ENCODE data around the gene JTB. TPM values are rescaled to one million over a fixed set of nuclear protein-coding genes. Genes with fewer than 3 reads are reported as not detected.
A peak's percentile ranks its signal among the peaks of the same experiment; 100 is the strongest.

Gene JTB
- total RNA-seq, 1 donor from 2014 or later, result 152 TPM

- Mint-ChIP-seq H3K27ac (peak overlapping the region; percentile 95), H3K27me3 (ENCODE audit: low read depth) (no peaks in the 10 kb centered on the region), H3K4me1 (ENCODE audit: low read depth) (peaks cover 20% of the 10 kb centered on the region), H3K36me3 (ENCODE audit: low read depth) (peaks cover 69% of the 10 kb centered on the region), H3K9me3 (no peaks in the 10 kb centered on the region), H3K4me3 (ENCODE audit: low read depth) (peak overlapping the region; percentile 96)
- intact Hi-C loops (cut with micrococcal nuclease), result loop anchor here (1.0 kb wide), 2 partner anchors 45 to 124 kb away; partner anchors contain the start of gene RPS27
- peak; percentile 74 for DNase-seq (ENCODE audit: low spot score)
These were observed 32.2 kb downstream of the JTB start for GRCh38 chr1:153945131-153945794.

DNA sequence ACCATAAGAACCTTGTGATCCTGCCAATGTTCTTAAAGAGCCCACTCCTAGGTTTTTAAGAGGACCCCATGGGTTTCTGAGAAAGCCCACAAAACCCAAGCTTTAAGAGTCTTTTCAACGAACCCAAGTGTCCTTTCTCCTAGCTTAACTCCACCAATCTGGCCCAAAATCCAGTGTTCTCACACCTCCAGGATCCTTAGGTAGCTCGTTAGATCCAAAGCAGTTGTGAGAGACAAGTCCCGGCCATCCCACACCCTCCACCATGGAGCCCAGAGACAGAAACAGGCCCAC lies 32.7 kb downstream of the JTB start:
- intact Hi-C loops (cut with micrococcal nuclease), result loop anchor here (1.0 kb wide), 2 partner anchors 46 to 123 kb away; partner anchors contain the start of gene RPS27
- Mint-ChIP-seq H3K4me1 (ENCODE audit: low read depth) (peaks cover 20% of the 10 kb centered on the region), H3K27ac (peak overlapping the region; percentile 95), H3K4me3 (ENCODE audit: low read depth) (peak overlapping the region; percentile 96), H3K36me3 (ENCODE audit: low read depth) (peaks cover 69% of the 10 kb centered on the region), H3K9me3 (no peaks in the 10 kb centered on the region), H3K27me3 (ENCODE audit: low read depth) (no peaks in the 10 kb centered on the region)
- DNase-seq (ENCODE audit: low spot score), result no peak

- peaks cover 20% of the 10 kb centered on the region for H3K4me1 Mint-ChIP-seq (ENCODE audit: low read depth)
- no peak for DNase-seq (ENCODE audit: low spot score)
- peak overlapping the region; percentile 96 for H3K4me3 Mint-ChIP-seq (ENCODE audit: low read depth)
- peaks cover 74% of the 10 kb centered on the region for H3K36me3 Mint-ChIP-seq (ENCODE audit: low read depth)
- H3K9me3 Mint-ChIP-seq, result no peaks in the 10 kb centered on the region
- H3K27ac Mint-ChIP-seq, result peak overlapping the region; percentile 95
- intact Hi-C loops (cut with micrococcal nuclease), result no loop called here
- H3K27me3 Mint-ChIP-seq (ENCODE audit: low read depth), result no peaks in the 10 kb centered on the region
These were observed 33.3 kb downstream of the JTB start for GRCh38 chr1:153944005-153944826.

DNA sequence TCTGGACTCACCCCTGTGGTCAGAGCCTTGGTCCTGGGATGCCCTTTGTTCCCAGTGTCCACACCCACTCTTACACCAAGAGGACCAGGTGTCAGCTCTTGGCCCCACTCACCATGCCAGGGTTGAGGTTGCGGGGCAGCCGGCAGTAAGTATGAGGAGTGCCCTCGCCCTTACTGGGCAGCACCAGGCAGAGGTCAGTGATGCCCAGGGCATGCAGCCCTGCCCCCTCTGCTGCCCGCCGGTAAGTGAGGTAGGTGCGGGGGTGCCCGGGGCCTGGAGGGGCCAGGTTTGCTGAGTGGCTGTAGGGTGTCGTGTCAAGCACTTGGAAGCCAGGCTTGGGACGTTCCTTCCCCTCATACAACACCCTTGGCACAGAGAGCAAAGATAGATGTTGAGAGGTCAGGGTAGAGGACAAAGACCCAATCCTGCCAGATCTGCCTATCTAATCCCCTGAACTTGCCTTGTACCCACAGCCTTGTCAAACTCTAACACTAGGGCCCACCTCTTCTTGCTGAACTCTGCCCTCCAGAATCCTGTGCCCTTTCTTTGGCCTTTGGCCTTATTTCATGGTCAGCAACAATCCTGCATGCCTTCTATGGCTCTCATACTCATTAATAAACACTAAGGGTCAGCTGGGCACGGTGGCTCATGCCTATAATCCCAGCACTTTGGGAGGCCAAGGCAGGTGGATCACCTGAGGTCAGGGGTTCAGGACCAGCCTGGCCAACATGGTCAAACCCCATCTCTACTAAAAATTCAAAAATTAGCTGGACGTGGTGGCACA lies 34.5 kb downstream of the JTB start:
- Mint-ChIP-seq H3K27ac (no peak overlapping the region), H3K9me3 (no peaks in the 10 kb centered on the region), H3K4me1 (ENCODE audit: low read depth) (peaks cover 20% of the 10 kb centered on the region), H3K36me3 (ENCODE audit: low read depth) (peaks cover 67% of the 10 kb centered on the region), H3K27me3 (ENCODE audit: low read depth) (no peaks in the 10 kb centered on the region), H3K4me3 (ENCODE audit: low read depth) (no peak overlapping the region)
- intact Hi-C loops (cut with micrococcal nuclease), result no loop called here
- no peak for DNase-seq (ENCODE audit: low spot score)

- H3K27me3 Mint-ChIP-seq (ENCODE audit: low read depth), result no peaks in the 10 kb centered on the region
- no peak overlapping the region for H3K27ac Mint-ChIP-seq
- H3K4me3 Mint-ChIP-seq (ENCODE audit: low read depth), result no peak overlapping the region
- intact Hi-C loops (cut with micrococcal nuclease), result no loop called here
- no peaks in the 10 kb centered on the region for H3K9me3 Mint-ChIP-seq
- H3K36me3 Mint-ChIP-seq (ENCODE audit: low read depth), result peaks cover 68% of the 10 kb centered on the region
- peaks cover 19% of the 10 kb centered on the region for H3K4me1 Mint-ChIP-seq (ENCODE audit: low read depth)
- DNase-seq (ENCODE audit: low spot score), result no peak
These were observed 35.4 kb downstream of the JTB start for GRCh38 chr1:153941826-153942725.

DNA sequence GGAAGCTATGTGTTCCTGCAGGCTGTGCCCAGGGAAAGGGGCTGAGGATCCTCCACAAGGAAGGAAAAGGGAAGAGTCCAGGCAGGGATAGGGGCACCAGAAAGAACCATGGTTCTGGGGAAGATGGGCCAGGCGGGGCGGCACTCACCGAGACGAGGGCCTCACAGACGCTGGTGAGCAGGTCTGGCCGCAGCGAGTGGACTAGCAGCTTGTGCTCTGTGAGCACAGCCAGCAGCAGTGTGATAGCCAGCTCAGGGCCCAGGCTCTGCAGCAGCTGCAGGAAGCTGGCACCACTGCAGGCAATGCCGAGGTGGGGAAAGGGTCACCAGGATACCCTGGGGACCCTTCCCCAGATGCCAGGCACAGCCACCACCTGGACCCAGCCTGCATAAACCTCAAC lies 36.7 kb downstream of the JTB start:
- intact Hi-C loops (cut with micrococcal nuclease), result no loop called here
- peaks cover 76% of the 10 kb centered on the region for H3K36me3 Mint-ChIP-seq (ENCODE audit: low read depth)
- H3K27ac Mint-ChIP-seq, result no peak overlapping the region
- no peaks in the 10 kb centered on the region for H3K27me3 Mint-ChIP-seq (ENCODE audit: low read depth)
- H3K4me1 Mint-ChIP-seq (ENCODE audit: low read depth), result peaks cover 15% of the 10 kb centered on the region
- no peaks in the 10 kb centered on the region for H3K9me3 Mint-ChIP-seq
- DNase-seq (ENCODE audit: low spot score), result no peak
- H3K4me3 Mint-ChIP-seq (ENCODE audit: low read depth), result no peak overlapping the region

DNA sequence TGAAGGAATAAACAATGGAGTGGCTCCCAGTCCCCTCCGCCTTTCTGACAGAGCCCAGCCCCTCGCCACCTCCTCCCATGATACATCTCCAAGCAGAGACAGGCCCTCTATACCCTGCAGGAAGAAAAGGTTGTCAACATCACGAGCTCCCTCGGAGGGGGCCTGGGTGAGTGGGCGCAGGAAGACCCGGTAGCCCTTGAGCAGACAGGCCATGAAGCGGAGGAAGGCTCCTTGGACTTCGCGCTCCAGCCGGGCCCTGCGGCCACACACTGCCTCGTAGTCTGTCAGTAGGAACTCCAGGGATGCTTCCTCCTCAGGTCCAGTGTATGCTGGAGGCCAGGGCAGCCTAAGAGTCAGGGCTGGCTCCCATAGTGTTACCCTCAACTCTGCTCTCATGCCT lies 38.0 kb downstream of the JTB start:
- DNase-seq (ENCODE audit: low spot score), result no peak
- no peak overlapping the region for H3K4me3 Mint-ChIP-seq (ENCODE audit: low read depth)
- no peaks in the 10 kb centered on the region for H3K9me3 Mint-ChIP-seq
- no peak overlapping the region for H3K27ac Mint-ChIP-seq
- no peaks in the 10 kb centered on the region for H3K27me3 Mint-ChIP-seq (ENCODE audit: low read depth)
- intact Hi-C loops (cut with micrococcal nuclease), result no loop called here
- H3K36me3 Mint-ChIP-seq (ENCODE audit: low read depth), result peaks cover 85% of the 10 kb centered on the region
- peaks cover 10% of the 10 kb centered on the region for H3K4me1 Mint-ChIP-seq (ENCODE audit: low read depth)

- Mint-ChIP-seq H3K4me3 (ENCODE audit: low read depth) (no peak overlapping the region), H3K27ac (no peak overlapping the region), H3K9me3 (no peaks in the 10 kb centered on the region), H3K36me3 (ENCODE audit: low read depth) (peaks cover 85% of the 10 kb centered on the region), H3K4me1 (ENCODE audit: low read depth) (peaks cover 7% of the 10 kb centered on the region), H3K27me3 (ENCODE audit: low read depth) (no peaks in the 10 kb centered on the region)
- intact Hi-C loops (cut with micrococcal nuclease), result no loop called here
- no peak for DNase-seq (ENCODE audit: low spot score)
These were observed 38.5 kb downstream of the JTB start for GRCh38 chr1:153938996-153939395.

- Mint-ChIP-seq H3K4me3 (ENCODE audit: low read depth) (no peak overlapping the region), H3K27me3 (ENCODE audit: low read depth) (no peaks in the 10 kb centered on the region), H3K4me1 (ENCODE audit: low read depth) (no peaks in the 10 kb centered on the region), H3K36me3 (ENCODE audit: low read depth) (peaks cover 81% of the 10 kb centered on the region), H3K27ac (no peak overlapping the region), H3K9me3 (no peaks in the 10 kb centered on the region)
- no peak for DNase-seq (ENCODE audit: low spot score)
- intact Hi-C loops (cut with micrococcal nuclease), result no loop called here
These were observed 40.1 kb downstream of the JTB start for GRCh38 chr1:153937331-153937730.

DNA sequence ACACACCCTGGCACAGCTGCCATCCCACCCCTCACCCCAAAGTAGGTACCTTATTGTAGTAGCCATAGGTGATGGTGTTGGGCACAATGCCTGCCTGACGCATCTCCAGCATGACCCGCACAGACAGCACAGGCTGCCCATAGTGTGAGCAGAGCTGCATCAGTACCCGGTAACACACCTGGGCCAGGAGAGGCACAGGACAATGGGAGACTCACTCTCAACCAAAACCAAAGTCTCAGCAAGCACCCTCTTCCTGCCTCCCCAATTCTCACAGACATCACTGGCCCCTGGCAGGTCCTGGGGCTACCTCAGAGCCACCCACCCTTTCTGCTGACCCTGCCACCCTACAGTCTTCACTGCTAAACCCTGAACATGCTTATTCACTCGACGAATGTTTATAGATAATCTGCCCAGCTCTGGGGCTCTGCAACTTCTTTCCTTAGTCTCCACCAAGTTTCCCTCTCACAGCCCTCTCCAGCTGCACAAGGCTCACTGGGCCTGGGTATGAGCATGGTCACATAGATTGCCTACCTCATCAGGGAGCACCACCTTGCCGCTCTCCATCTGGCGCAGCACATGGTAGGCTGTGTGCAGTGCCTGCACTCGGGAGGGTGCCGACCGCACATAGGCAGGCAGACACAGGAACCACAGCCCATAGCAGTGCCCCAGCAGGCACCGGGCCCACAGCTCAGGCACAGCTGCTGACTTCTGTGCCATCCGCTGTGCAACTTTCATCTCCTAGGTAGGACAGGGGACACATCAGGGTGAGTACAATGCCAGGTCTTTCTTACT lies 41.3 kb downstream of the JTB start:
- Mint-ChIP-seq H3K9me3 (no peaks in the 10 kb centered on the region), H3K27ac (no peak overlapping the region), H3K27me3 (ENCODE audit: low read depth) (no peaks in the 10 kb centered on the region), H3K4me1 (ENCODE audit: low read depth) (no peaks in the 10 kb centered on the region), H3K36me3 (ENCODE audit: low read depth) (peaks cover 78% of the 10 kb centered on the region), H3K4me3 (ENCODE audit: low read depth) (no peak overlapping the region)
- no peak for DNase-seq (ENCODE audit: low spot score)
- intact Hi-C loops (cut with micrococcal nuclease), result no loop called here

DNA sequence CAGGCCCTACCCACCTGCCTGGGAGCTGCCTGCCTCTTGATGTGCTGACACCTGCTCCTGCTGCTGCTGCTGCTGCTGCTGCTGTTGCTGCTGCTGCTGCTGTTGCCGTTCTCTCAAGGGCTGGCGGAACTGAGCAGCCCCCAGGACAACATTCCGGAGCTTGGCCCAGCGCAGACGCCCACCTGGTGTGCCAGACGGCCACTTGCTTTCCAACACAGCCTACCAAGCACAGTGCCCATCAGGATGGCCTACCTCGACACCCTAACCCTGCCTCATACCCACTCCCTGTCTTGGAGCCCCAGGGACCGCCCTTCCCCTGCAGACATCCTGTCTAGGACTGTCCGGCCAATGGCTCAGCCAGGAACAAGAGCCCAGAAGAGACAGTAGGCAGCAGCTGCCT lies 42.7 kb downstream of the JTB start:
- H3K27ac Mint-ChIP-seq, result no peak overlapping the region
- no peaks in the 10 kb centered on the region for H3K4me1 Mint-ChIP-seq (ENCODE audit: low read depth)
- no peak for DNase-seq (ENCODE audit: low spot score)
- no peaks in the 10 kb centered on the region for H3K27me3 Mint-ChIP-seq (ENCODE audit: low read depth)
- intact Hi-C loops (cut with micrococcal nuclease), result no loop called here
- H3K4me3 Mint-ChIP-seq (ENCODE audit: low read depth), result no peak overlapping the region
- H3K9me3 Mint-ChIP-seq, result no peaks in the 10 kb centered on the region
- peaks cover 76% of the 10 kb centered on the region for H3K36me3 Mint-ChIP-seq (ENCODE audit: low read depth)

DNA sequence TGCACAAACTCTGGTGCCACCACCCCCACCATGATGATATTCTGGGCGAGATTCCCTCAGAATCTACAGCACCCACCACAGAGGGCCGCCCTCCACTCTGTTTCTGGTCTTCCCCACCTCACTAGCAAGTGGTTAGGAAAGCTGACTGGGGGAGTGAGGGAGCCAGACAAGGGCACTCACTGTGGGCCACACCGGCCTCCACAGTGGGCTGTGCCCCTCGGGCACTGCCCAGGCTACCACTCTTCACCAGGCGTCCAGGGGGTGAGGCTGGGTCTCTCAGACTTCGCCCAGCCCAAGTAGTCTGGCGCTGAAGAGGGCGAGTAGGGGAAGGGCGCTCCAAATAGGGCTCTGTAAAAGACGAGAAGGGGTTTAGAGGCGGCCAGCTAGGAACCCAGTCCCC lies 43.5 kb downstream of the JTB start:
- Mint-ChIP-seq H3K27ac (no peak overlapping the region), H3K4me3 (ENCODE audit: low read depth) (no peak overlapping the region), H3K36me3 (ENCODE audit: low read depth) (peaks cover 74% of the 10 kb centered on the region), H3K27me3 (ENCODE audit: low read depth) (no peaks in the 10 kb centered on the region), H3K9me3 (no peaks in the 10 kb centered on the region), H3K4me1 (ENCODE audit: low read depth) (no peaks in the 10 kb centered on the region)
- no peak for DNase-seq (ENCODE audit: low spot score)
- intact Hi-C loops (cut with micrococcal nuclease), result no loop called here

All from activated T-helper 2 cell treated with anti-CD3 and anti-CD28 coated beads, Interferon-gamma antibody, Interleukin-2, Interleukin-4, amounts not matched to agents 10 μg/mL and 5 μg/mL and 100 μg/mL, durations not matched to agents 14 hours and 24 hours and 36 hours (primary cell).